ENCODE data around the gene SLC1A5.

SLC1A5 gene

DNA sequence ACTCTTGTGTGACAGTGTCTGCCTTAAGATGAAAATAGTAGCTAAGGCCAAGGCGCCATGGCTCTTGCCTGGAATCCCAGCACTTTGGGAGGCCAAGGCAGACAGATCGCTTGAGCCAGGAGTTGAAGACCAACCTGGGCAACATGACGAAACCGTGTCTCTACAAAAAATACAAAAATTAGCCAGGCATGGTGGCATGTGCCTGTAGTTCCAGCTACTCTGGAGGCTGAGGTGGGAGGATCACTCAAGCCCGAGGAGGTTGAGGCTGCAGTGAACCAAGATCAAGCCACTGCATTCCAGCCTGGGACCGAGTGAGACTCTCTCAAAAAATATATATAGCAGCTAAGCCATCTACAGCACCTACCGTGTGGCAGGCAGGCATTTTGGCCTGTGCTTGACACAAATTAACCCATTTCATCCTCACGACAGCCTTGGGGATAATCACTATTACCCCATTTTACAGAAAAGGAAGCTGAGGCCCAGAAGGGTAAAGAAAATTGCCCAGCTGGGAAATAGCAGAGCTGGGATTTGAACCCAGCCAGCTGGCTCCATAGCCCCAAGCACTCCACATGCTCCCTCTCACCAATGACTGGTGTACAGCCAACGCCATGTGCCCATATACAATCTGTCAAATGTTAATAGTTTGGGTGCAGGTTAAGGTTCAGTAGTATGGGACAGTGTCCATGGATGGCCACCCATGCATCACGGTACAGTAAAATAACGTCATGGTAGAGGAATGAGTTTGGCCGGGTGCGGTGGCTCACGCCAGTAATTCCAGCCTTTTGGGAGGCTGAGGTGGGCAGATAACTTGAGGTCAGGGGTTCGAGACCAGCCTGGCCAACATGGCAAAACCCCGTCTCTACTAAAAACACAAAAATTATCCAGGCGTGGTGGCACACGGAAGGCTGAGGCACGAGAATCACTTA is 3.1 kb downstream of the SLC1A5 start (continued):
- TF ChIP-seq ZEB2 (tag by site-specific recombination; IDR thresholded peaks at IDR 0.05) (0 out of 2 replicates have a peak, but pooled peaks have one; percentile 7), ZNF24 (tag by site-specific recombination; IDR thresholded peaks at IDR 0.05) (peak; percentile 33; the same call in 1 of the 2 replicates), ZNF248 (tag by site-specific recombination; IDR thresholded peaks at IDR 0.05) (no peak), ZFHX2 (tag by site-specific recombination; conservative IDR thresholded peaks at IDR 0.05) (0 out of 2 replicates have a peak, but pooled peaks have one; percentile 12), ZNF341 (tag by site-specific recombination; IDR thresholded peaks at IDR 0.05; ENCODE audit: low read depth) (0 out of 2 replicates have a peak, but pooled peaks have one; percentile 2), ZNF121 (tag by site-specific recombination; IDR thresholded peaks at IDR 0.05) (0 out of 2 replicates have a peak, but pooled peaks have one; percentile 6), YY2 (tag by site-specific recombination; IDR thresholded peaks at IDR 0.05) (peak; percentile 19; the same call in 1 of the 2 replicates), ZBTB17 (tag by site-specific recombination; IDR thresholded peaks at IDR 0.05) (peak; percentile 70), ZBTB8A (tag by site-specific recombination; IDR thresholded peaks at IDR 0.05) (0 out of 2 replicates have a peak, but pooled peaks have one; percentile 7), ZNF785 (tag by site-specific recombination; IDR thresholded peaks at IDR 0.05) (0 out of 2 replicates have a peak, but pooled peaks have one; percentile 15)
- TF ChIP-seq, protein P1, sequence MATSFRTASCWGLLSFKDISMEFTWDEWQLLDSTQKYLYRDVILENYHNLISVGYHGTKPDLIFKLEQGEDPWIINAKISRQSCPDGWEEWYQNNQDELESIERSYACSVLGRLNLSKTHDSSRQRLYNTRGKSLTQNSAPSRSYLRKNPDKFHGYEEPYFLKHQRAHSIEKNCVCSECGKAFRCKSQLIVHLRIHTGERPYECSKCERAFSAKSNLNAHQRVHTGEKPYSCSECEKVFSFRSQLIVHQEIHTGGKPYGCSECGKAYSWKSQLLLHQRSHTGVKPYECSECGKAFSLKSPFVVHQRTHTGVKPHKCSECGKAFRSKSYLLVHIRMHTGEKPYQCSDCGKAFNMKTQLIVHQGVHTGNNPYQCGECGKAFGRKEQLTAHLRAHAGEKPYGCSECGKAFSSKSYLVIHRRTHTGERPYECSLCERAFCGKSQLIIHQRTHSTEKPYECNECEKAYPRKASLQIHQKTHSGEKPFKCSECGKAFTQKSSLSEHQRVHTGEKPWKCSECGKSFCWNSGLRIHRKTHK (tag by site-specific recombination; IDR thresholded peaks at IDR 0.05), result no peak
- TF ChIP-seq, protein P2, sequence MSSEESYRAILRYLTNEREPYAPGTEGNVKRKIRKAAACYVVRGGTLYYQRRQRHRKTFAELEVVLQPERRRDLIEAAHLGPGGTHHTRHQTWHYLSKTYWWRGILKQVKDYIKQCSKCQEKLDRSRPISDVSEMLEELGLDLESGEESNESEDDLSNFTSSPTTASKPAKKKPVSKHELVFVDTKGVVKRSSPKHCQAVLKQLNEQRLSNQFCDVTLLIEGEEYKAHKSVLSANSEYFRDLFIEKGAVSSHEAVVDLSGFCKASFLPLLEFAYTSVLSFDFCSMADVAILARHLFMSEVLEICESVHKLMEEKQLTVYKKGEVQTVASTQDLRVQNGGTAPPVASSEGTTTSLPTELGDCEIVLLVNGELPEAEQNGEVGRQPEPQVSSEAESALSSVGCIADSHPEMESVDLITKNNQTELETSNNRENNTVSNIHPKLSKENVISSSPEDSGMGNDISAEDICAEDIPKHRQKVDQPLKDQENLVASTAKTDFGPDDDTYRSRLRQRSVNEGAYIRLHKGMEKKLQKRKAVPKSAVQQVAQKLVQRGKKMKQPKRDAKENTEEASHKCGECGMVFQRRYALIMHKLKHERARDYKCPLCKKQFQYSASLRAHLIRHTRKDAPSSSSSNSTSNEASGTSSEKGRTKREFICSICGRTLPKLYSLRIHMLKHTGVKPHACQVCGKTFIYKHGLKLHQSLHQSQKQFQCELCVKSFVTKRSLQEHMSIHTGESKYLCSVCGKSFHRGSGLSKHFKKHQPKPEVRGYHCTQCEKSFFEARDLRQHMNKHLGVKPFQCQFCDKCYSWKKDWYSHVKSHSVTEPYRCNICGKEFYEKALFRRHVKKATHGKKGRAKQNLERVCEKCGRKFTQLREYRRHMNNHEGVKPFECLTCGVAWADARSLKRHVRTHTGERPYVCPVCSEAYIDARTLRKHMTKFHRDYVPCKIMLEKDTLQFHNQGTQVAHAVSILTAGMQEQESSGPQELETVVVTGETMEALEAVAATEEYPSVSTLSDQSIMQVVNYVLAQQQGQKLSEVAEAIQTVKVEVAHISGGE (tag by site-specific recombination; conservative IDR thresholded peaks at IDR 0.05; ENCODE audit: low read depth), result no peak; the same call in 1 of the 2 replicates
- TF ChIP-seq, protein P3, sequence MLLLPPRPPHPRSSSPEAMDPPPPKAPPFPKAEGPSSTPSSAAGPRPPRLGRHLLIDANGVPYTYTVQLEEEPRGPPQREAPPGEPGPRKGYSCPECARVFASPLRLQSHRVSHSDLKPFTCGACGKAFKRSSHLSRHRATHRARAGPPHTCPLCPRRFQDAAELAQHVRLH (tag by site-specific recombination; IDR thresholded peaks at IDR 0.05), result peak; percentile 85; the same call in 1 of the 2 replicates
- TF ChIP-seq, protein P4, sequence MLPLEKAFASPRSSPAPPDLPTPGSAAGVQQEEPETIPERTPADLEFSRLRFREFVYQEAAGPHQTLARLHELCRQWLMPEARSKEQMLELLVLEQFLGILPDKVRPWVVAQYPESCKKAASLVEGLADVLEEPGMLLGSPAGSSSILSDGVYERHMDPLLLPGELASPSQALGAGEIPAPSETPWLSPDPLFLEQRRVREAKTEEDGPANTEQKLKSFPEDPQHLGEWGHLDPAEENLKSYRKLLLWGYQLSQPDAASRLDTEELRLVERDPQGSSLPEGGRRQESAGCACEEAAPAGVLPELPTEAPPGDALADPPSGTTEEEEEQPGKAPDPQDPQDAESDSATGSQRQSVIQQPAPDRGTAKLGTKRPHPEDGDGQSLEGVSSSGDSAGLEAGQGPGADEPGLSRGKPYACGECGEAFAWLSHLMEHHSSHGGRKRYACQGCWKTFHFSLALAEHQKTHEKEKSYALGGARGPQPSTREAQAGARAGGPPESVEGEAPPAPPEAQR (tag by site-specific recombination; IDR thresholded peaks at IDR 0.05), result no peak; the same call in 1 of the 2 replicates
- TF ChIP-seq, protein P5, sequence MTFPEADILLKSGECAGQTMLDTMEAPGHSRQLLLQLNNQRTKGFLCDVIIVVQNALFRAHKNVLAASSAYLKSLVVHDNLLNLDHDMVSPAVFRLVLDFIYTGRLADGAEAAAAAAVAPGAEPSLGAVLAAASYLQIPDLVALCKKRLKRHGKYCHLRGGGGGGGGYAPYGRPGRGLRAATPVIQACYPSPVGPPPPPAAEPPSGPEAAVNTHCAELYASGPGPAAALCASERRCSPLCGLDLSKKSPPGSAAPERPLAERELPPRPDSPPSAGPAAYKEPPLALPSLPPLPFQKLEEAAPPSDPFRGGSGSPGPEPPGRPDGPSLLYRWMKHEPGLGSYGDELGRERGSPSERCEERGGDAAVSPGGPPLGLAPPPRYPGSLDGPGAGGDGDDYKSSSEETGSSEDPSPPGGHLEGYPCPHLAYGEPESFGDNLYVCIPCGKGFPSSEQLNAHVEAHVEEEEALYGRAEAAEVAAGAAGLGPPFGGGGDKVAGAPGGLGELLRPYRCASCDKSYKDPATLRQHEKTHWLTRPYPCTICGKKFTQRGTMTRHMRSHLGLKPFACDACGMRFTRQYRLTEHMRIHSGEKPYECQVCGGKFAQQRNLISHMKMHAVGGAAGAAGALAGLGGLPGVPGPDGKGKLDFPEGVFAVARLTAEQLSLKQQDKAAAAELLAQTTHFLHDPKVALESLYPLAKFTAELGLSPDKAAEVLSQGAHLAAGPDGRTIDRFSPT (tag by site-specific recombination; IDR thresholded peaks at IDR 0.05), result peak; percentile 51; the same call in 1 of the 2 replicates
- TF ChIP-seq, protein P6, sequence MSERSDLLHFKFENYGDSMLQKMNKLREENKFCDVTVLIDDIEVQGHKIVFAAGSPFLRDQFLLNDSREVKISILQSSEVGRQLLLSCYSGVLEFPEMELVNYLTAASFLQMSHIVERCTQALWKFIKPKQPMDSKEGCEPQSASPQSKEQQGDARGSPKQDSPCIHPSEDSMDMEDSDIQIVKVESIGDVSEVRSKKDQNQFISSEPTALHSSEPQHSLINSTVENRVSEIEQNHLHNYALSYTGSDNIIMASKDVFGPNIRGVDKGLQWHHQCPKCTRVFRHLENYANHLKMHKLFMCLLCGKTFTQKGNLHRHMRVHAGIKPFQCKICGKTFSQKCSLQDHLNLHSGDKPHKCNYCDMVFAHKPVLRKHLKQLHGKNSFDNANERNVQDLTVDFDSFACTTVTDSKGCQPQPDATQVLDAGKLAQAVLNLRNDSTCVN (tag by site-specific recombination; optimal IDR thresholded peaks at IDR 0.05), result peak; percentile 7

Data from HEK293 (cell line).